ENCODE data around the gene TPRX1. TPM values are rescaled to one million over a fixed set of nuclear protein-coding genes. Genes with fewer than 3 reads are reported as not detected.

TPRX1 gene
- total and polyA plus RNA-seq, 2 donors (not counting 3 experiments of a cell fraction or from before 2014, with no cell fraction given) = not detected

GRCh38 chr19:47766359-47766620, 38.1 kb downstream of the TPRX1 start:
- Histone ChIP-seq H2AFZ (ENCODE audit: low read depth, low read length) (no peak overlapping the region), H3K4me1 (ENCODE audit: control insufficient read depth, extremely low read depth, insufficient read depth, low read length) (peaks cover 4% of the 10 kb centered on the region), H3K9me1 (replicated peaks; ENCODE audit: control insufficient read depth, extremely low read depth, insufficient read depth, low read length) (no peaks in the 10 kb centered on the region), H3K79me2 (ENCODE audit: control insufficient read depth, insufficient read depth, low read length) (no peaks in the 10 kb centered on the region), H3K27me3 (ENCODE audit: control insufficient read depth in 2 of 2, insufficient read depth in 2 of 2, low read length in 2 of 2) (peaks cover 0 to 2% of the 10 kb centered on the region in 2 experiments), H3K4me2 (ENCODE audit: insufficient read depth, low read length) (no peak overlapping the region), H3K9me3 (replicated peaks; ENCODE audit: control insufficient read depth, insufficient read depth, low read length) (no peaks in the 10 kb centered on the region), H3K9ac (replicated peaks; ENCODE audit: extremely low read depth, insufficient read depth, low read length) (no peak overlapping the region), H3K36me3 (ENCODE audit: control insufficient read depth in 2 of 2, extremely low read depth in 1 of 2, insufficient read depth in 2 of 2, low read length in 2 of 2) (no peaks in the 10 kb centered on the region), H3K27ac (ENCODE audit: insufficient read depth, low read depth, low read length) (no peak overlapping the region), H4K20me1 (replicated peaks; ENCODE audit: control insufficient read depth, extremely low read depth, insufficient read depth, low read length) (no peaks in the 10 kb centered on the region), H3K4me3 (replicated peaks in 1 of 3; ENCODE audit: insufficient read depth in 1 of 3, low read depth in 1 of 3, low read length in 3 of 3) (no peak overlapping the region)
- intact Hi-C loops (cut with micrococcal nuclease) = loop anchor here (1.0 kb wide), 2 partner anchors 12 to 22 kb away; partner anchors contain the start of gene SELENOW
- no TSS peak for BruUV-seq (replicated peaks)
- TF ChIP-seq GATA2 (IDR thresholded peaks at IDR 0.05; ENCODE audit: insufficient read depth, insufficient read length, low read depth, low read length) (no peak), MAX (IDR thresholded peaks at IDR 0.05; ENCODE audit: insufficient read depth, insufficient read length) (no peak), EZH2 (IDR thresholded peaks at IDR 0.05; ENCODE audit: borderline replicate concordance, low read depth, low read length, severe bottlenecking) (no peak), POLR2A (IDR thresholded peaks at IDR 0.05; ENCODE audit: low read depth, low read length) (no peak), JUN (IDR thresholded peaks at IDR 0.05; ENCODE audit: borderline replicate concordance, insufficient read depth, insufficient read length, low read depth) (no peak), MYC (IDR thresholded peaks at IDR 0.05; ENCODE audit: low read depth, low read length) (no peak), CTCF (IDR thresholded peaks at IDR 0.05; ENCODE audit: extremely low read depth in 1 of 2, insufficient read depth in 1 of 2, low read depth in 1 of 2, low read length in 2 of 2) (no peak), POLR2AphosphoS5 (IDR thresholded peaks at IDR 0.05; ENCODE audit: insufficient read depth, low read depth, low read length) (no peak), FOS (IDR thresholded peaks at IDR 0.05; ENCODE audit: borderline replicate concordance, insufficient read depth, low read length) (no peak)
- DNase-seq (ENCODE audit: low read depth, low spot score) (no peak), FAIRE-seq (no peak)
- dilution Hi-C loops (cut with MboI; ENCODE audit: extremely low pct_ligation_motif_present, low sequenced_read_pairs) = no loop called here
- ChIA-PET CTCF (interaction anchor here (0.7 to 7.3 kb wide), 17 partner anchors 10 to 103 kb away, joined by 3 to 169 read pairs (median 6); partner anchors contain the start of genes EHD2 and SELENOW), POLR2A (no interaction called here)

Data from endothelial cell of umbilical vein (primary cell).